ENCODE data around the gene SULT1A2. TPM values are rescaled to one million over a fixed set of nuclear protein-coding genes. Genes with fewer than 3 reads are reported as not detected.
"Not testable (repeated sequence)": the region's sequence is repeated elsewhere in the genome, so short reads cannot be mapped to it uniquely, and the experiment has no call there.

The SULT1A2 gene
- not detected in 2 replicates for total RNA-seq (2014; rRNA removed; shearing (Covaris generic))

- DNase-seq (ENCODE audit: low read depth): peak; percentile 45
Observed at GRCh38 chr16:28596840-28597691, at the start of gene SULT1A2. TSS of gene SULT1A2 (minus strand) at chr16:28597050. CDS start at chr16:28595930, 1,120 bp downstream.

DNA sequence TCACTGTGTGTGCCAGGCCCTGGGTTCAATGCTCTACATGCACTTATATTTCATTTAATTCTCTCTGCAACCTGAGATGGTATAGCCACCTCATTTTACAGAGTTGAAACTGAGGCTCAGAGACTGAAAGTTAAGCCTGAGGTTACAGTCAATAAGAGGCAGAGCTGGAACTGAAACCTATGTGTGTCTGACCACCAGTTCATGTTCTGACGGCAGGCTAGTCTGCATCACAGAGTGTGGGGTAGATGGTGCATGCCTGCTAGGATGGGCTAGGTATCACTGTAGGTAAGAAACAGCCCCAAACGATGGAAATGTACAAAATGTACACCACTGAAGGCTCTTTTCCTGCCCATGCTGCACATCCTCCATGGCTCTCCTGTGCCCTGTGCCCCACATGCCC is 43.1 kb upstream of the SULT1A2 start:
- not testable (repeated sequence) for DNase-seq (ENCODE audit: low read depth)

DNA sequence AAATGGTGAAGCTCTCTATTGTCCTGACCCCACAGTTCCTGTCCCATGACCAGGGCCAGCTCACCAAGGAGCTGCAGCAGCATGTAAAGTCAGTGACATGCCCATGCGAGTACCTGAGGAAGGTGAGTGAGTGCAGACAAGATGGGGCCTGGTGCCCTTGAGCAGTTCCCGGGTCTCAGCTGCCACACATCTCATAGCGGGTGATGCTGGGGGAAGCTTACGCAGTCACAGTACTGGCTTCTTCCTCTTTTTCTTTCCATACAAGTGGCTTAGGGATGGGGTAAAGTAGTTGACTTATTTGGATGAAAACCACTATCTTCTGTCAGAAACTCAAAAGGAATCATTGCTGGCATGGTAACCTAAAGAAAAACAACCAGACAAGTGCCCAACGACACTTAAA is 41.5 kb upstream of the SULT1A2 start:
- DNase-seq (ENCODE audit: low read depth): not testable (repeated sequence)

DNA sequence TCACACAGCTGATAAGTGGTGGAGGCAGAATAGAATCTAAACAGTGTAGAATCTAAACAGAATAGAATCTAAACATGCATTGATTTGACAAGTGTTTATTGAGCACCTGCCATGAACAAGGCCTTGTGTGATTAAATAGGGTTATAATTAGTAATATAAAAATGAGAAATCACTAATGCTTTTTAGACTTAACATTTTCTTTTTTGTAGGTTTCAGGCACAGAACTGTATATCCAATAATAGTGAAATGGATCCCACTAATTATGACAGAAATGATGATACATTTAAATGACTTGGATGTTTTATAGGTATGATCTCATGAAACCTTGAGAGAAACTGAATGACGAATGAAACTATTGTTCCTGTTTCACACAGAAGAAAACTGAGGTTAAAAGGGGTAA is 40.9 kb upstream of the SULT1A2 start, which contains the start of gene NPIPB8:
Gene NPIPB8 (plus strand): TSS at position 301 of the 400 bp plus-strand sequence. CDS start 296 bp downstream, outside the sequence.
- DNase-seq (ENCODE audit: low read depth): not testable (repeated sequence)

DNA sequence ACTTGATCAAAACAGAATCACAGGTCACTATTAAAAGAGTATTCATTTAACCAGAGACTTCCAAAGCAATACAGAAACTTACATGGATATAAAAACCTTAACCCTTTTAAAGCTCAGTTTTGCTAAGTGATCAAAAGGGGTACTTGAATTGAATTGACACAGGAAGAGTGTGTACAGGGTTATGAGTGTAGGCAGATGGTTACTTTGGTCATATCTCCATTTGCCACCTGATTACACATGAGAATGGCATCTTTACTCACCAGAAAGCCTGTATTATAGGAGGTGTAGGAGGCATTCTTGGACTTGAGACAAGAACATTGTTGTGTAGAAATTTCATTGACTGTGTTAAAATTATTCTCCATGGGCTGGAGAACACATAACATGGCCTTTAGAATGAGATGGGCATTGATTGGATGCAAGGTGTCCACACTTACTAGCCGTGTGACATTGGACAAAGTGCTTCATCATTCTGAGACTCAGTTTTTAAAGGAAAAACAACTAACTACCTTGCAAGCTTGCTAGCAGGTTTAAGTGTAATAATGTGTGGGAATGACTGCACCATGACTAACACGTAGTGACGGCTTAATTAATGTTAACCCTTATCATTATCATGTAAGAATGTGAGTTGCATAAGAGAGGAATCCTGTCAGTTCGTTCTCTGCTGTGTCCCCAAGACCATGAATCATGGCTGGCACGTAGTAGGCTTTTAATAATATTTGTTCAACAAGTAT is 39.4 kb upstream of the SULT1A2 start:
- DNase-seq (ENCODE audit: low read depth): peak; percentile 67

DNA sequence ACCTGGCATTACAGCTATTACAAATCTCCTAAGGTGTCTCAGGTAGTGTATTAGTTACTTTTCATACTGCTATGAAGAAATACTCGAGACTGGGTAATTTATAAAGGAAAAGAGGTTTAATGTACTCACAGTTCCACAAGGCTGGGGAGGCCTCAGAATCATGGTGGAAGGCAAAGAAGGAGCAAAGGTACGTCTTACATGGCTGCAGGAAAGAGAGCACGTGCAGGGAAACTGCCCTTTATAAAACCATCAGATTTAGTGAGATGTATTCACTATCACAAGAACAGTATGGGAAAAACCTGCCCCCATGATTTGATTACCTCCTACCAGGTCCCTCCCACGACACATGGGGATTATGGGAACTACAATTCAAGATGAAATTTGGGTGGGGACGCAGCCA is 34.1 kb upstream of the SULT1A2 start:
- not testable (repeated sequence) for DNase-seq (ENCODE audit: low read depth)

DNA sequence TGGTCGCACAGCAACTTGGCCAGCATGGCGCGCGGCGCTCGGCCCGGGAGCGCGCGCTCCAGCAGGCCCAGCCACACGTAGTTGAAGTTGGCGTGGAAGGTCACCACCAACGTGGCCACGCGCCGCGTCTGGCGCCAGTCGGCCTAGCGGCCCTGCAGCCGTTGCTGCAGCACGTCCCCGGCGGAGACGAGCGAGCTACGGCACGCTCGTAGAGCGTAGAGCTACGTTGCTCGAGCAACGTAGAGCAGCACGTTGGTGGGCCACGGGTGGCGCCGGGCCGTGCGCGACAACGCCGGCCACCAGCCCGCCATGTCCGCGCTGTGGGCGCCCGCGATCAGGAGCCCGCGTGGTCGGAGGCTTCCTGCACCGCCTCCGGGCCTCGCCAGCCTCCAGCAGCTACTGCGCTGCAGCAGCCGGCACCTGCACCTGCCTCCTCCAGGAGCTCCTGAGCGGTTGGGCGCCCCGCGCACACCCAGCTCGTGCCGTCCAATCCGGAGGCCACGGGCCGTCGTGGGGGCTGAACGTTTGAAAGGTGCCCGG is 26.4 kb upstream of the SULT1A2 start:
- DNase-seq (ENCODE audit: low read depth): no peak

- DNase-seq (ENCODE audit: low read depth): not testable (repeated sequence)
Observed at GRCh38 chr16:28622532-28623171, 25.8 kb upstream of the SULT1A2 start.

- DNase-seq (ENCODE audit: low read depth): no peak
Observed at GRCh38 chr16:28621481-28622155, 24.8 kb upstream of the SULT1A2 start.

DNA sequence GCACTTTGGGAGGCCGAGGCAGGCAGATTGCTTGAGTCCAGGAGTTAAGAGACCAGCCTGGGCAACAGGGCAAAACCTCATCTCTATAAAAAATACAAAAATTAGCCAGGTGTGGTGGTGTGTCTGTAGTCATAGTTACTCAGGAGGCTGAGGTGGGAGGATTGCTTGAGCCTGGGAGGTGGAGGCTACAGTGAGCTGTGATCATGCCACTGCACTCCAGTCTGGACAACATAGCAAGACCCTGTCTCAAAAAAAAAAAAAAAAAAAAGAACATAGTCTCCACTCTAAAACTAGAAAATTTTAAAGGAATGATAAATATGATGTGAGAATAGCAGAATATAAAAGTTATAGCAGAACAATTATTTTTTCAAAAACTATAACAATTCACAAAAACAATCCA is 23.5 kb upstream of the SULT1A2 start:
- not testable (repeated sequence) for DNase-seq (ENCODE audit: low read depth)

GRCh38 chr16:28617874-28618273 is 21.0 kb upstream of the SULT1A2 start:
- DNase-seq (ENCODE audit: low read depth): no peak

- no peak for DNase-seq (ENCODE audit: low read depth)
Observed at GRCh38 chr16:28616636-28617035, 19.8 kb upstream of the SULT1A2 start.

DNA sequence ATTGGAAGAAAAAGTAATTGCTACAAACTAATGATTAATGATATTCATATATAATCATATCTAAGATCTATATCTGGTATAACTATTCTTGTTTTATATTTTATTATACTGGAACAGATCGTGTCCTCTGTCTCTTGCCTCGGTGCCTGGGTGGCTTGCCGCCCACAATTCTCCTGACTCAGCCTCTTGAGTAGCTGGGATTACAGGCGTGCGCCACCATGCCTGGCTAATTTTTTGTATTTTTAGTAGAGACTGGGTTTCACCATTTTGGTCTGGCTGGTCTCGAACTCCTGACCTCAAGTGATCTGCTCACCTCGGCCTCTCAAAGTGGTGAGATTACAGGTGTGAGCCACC is 19.4 kb upstream of the SULT1A2 start:
- not testable (repeated sequence) for DNase-seq (ENCODE audit: low read depth)

DNA sequence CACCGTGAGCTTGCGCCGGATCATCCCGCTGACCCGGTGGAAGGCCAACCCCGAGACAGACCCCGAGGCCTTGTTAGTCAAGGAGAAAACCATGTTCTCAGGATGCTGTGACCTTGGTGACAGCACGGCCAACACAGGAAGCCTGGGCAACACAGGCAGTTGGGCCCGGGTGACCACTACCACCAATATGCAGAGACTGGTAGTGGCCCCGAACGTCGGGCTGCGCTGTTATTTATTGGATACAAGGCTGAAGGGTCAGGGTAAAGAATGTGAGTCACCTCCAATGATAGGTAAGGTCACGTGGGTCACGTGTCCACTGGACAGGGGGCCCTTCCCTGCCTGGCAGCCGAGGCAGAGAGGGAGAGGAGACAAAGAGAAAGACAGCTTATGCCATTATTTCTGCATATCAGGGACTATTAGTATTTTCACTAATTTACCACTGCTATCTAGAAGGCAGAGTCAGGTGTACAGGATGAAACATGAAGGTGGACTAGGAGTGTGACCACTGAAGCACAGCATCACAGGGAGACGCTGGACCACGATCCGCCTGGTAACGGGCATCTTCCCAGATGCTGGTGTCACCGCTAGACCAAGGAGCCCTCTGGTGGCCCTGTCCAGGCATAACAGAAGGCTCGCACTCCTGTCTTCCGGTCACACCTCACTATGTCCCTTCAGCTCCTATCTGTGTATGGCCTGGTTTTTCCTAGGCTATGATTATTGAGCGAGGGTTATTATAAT is 18.8 kb upstream of the SULT1A2 start:
- DNase-seq (ENCODE audit: low read depth): not testable (repeated sequence)

- DNase-seq (ENCODE audit: low read depth): not testable (repeated sequence)
Observed at GRCh38 chr16:28614561-28614960, 17.7 kb upstream of the SULT1A2 start.

DNA sequence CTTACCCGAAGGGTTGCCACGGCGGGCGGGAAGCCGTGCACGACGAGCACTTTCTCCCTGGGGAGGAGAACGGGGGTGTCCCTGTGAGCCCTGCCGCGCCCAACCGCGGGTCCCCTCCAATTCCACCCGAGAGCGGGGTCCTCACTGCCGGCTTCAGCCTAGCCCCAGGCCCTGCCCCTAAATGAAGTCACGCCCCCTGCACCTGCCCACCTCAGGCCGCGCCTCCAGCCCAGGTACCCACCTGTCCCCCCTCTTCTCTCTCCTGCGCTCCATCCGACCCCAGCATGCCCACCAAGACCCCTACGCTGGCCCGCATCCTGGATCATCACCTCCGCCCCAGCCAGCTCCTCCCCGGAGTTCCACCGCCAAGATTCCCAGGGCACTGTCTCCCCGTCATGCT is 17.1 kb upstream of the SULT1A2 start:
- DNase-seq (ENCODE audit: low read depth): not testable (repeated sequence)

DNA sequence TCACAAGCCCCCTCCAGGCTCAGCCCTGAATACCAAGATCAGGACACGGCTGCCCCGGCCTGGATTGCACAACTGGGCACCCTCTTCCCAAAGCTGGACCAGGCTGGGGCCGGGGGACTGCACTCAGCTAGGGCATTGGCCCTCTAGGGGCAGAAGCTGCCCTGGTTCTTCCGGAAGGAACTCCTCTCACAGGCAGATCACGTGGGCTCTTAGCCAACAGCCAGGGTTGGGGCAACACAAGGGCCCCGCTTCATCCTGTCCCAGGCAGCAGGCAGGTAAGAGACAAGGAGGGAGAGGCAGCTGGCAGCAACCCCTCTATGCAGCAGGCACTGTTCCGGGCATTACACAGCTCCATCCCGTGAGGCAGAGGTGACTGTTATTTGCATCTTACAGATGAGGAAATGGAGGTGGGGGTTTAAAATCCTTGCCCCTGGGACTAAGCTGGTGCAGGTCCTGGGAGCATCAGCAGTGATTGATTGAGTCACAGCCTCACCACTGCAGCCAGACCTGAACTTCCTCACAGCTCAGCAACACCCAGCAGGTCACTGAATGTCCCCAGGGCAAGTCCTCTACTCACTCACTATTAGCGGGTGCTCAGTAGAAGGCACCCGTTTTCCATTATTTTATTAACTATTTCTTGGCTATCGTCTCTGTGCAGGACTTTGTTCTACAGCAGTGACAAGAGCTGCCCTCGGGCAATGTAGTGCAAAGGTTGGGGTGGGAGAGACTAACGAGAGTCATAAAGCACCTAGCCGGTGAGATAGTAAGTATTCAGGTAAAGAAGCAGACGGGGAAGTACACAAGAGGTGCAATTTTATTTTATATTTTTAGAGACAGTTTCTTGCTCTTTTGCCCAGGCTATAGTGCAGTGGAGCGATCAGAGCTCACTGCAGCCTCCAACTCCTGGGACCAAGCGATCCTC is 15.8 kb upstream of the SULT1A2 start:
- not testable (repeated sequence) for DNase-seq (ENCODE audit: low read depth)

- DNase-seq (ENCODE audit: low read depth): no peak
Observed at GRCh38 chr16:28610595-28611191, 13.8 kb upstream of the SULT1A2 start.

All from Daoy (cell line).